Neural cell (in vitro differentiated cells): ENCODE data around the gene DBNDD1. TPM values are rescaled to one million over a fixed set of nuclear protein-coding genes. Genes with fewer than 3 reads are reported as not detected.

ENCODE experiments used
- H2AFZ ChIP-seq: fragments of 200-600, 300-800 bp; sonication (generic), shearing (Covaris generic); 2 replicates; pipeline ENCODE4 v1.6.0; 2014; ENCODE audit warnings: low read depth, mild to moderate bottlenecking, antibody characterized with exemption, low read length, moderate library complexity
- H3F3A ChIP-seq: fragments of 200-600 bp; shearing (Covaris generic); 2 replicates; pipeline ENCODE4 v1.6.1; 2016; ENCODE audit warnings: mild to moderate bottlenecking, moderate library complexity, mixed read lengths, antibody characterized with exemption, low read length; ENCODE audit not compliant: insufficient read depth, poor library complexity, severe bottlenecking
- H3K27ac ChIP-seq: fragments of 200-600, 300-800 bp; sonication (generic), shearing (Covaris generic); 2 replicates; pipeline ENCODE4 v1.5.1; 2014; ENCODE audit warnings: mild to moderate bottlenecking, low read length, moderate library complexity
- H3K27me3 ChIP-seq: fragments of 300-800, 200-600 bp; sonication (generic), shearing (Covaris generic); 2 replicates; pipeline ENCODE4 v1.6.0; 2014; ENCODE audit warnings: mild to moderate bottlenecking, low read depth, low read length, moderate library complexity; ENCODE audit not compliant: insufficient read depth
- H3K36me3 ChIP-seq: fragments of 300-800, 200-600 bp; sonication (generic), shearing (Covaris generic); 2 replicates; pipeline ENCODE4 v1.5.1; 2014; ENCODE audit warnings: mild to moderate bottlenecking, antibody characterized with exemption, low read length, moderate library complexity; ENCODE audit not compliant: insufficient read depth
- H3K4me2 ChIP-seq: fragments of 300-800, 200-600 bp; sonication (generic), shearing (Covaris generic); 2 replicates; pipeline ENCODE4 v1.6.0; 2014; ENCODE audit warnings: mild to moderate bottlenecking, low read length
- H3K4me3 ChIP-seq: fragments of 300-800, 200-600 bp; sonication (generic), shearing (Covaris generic); 2 replicates; pipeline ENCODE4 v1.5.1; 2014; ENCODE audit warnings: mild to moderate bottlenecking, low read length, moderate library complexity
- H3K79me2 ChIP-seq: fragments of 200-600 bp; shearing (Covaris generic); replicated peaks from 2 replicates; pipeline ENCODE4 v1.6.0; 2014; ENCODE audit warnings: mild to moderate bottlenecking, low read length, moderate library complexity; ENCODE audit not compliant: insufficient read depth
- H3K9ac ChIP-seq: fragments of 300-800, 200-600 bp; sonication (generic), shearing (Covaris generic); 2 replicates; pipeline ENCODE4 v1.6.1; 2016; ENCODE audit warnings: mild to moderate bottlenecking, low read length, mixed read lengths
- H3K9me2 ChIP-seq: fragments of 200-600 bp; shearing (Covaris generic); 2 replicates; pipeline ENCODE4 v1.6.1; 2016; ENCODE audit warnings: mild to moderate bottlenecking, low read length, mixed read lengths; ENCODE audit not compliant: insufficient read depth
- H3K9me3 ChIP-seq: fragments of 200-600, 300-800 bp; sonication (generic), shearing (Covaris generic); 2 replicates; pipeline ENCODE4 v1.6.1; 2016; ENCODE audit warnings: mild to moderate bottlenecking, mixed run types, low read length, moderate library complexity, mixed read lengths
- H4K20me1 ChIP-seq: fragments of 200-600 bp; shearing (Covaris generic); 2 replicates; pipeline ENCODE4 v1.6.1; 2016; ENCODE audit warnings: mild to moderate bottlenecking, mixed run types; ENCODE audit not compliant: insufficient read depth
- CTCF ChIP-seq: fragments of 450-650 bp; IDR thresholded peaks from 2 replicates; pipeline ENCODE4 v1.5.1; 2014; ENCODE audit warnings: antibody characterized with exemption, mild to moderate bottlenecking, moderate library complexity; ENCODE audit not compliant: poor library complexity, severe bottlenecking
- EP300 ChIP-seq: fragments of 450-650 bp; conservative IDR thresholded peaks from 2 replicates; pipeline ENCODE4 v1.6.1; 2014; ENCODE audit warnings: antibody characterized with exemption, mild to moderate bottlenecking, moderate library complexity; ENCODE audit not compliant: poor library complexity, severe bottlenecking
- EZH2 ChIP-seq: fragments of 200-600, 300-800 bp; shearing (Covaris generic), sonication (generic); IDR thresholded peaks from 2 replicates; pipeline ENCODE4 v1.6.1; 2014; ENCODE audit warnings: antibody characterized with exemption, low read length, borderline replicate concordance, mild to moderate bottlenecking; ENCODE audit not compliant: insufficient read depth, poor library complexity, severe bottlenecking
- MXI1 ChIP-seq: fragments of 450-650 bp; conservative IDR thresholded peaks from 2 replicates; pipeline ENCODE4 v1.6.1; 2014; ENCODE audit warnings: antibody characterized with exemption, mild to moderate bottlenecking; ENCODE audit not compliant: poor library complexity, severe bottlenecking
- POLR2AphosphoS5 ChIP-seq: IDR thresholded peaks from 2 replicates; pipeline ENCODE4 v1.6.1; 2012
- RAD21 ChIP-seq: fragments of 450-650 bp; conservative IDR thresholded peaks from 2 replicates; pipeline ENCODE4 v1.6.1; 2014; ENCODE audit warnings: antibody characterized with exemption, mild to moderate bottlenecking, moderate library complexity
- REST ChIP-seq: IDR thresholded peaks from 2 replicates; pipeline ENCODE4 v1.6.1; 2012; ENCODE audit warnings: borderline replicate concordance
- SMC3 ChIP-seq: fragments of 450-650 bp; conservative IDR thresholded peaks from 2 replicates; pipeline ENCODE4 v1.6.1; 2014; ENCODE audit warnings: antibody characterized with exemption, mild to moderate bottlenecking, moderate library complexity; ENCODE audit not compliant: poor library complexity
- TAF1 ChIP-seq: IDR thresholded peaks from 2 replicates; pipeline ENCODE4 v1.6.1; 2012; ENCODE audit warnings: low read depth
- polyA plus RNA-seq: library from polyadenylated mRNA; depleted of rRNA; stranded (reverse); fragments of >200 nt; gene quantifications from 2 replicates; pipeline ENCODE4 v1.2.3, GENCODE V29; 2014

DBNDD1 gene
- polyA plus RNA-seq, 1 donor from 2014 or later: 15.4 TPM

- TF ChIP-seq EZH2: no peak
- H3K4me2 ChIP-seq: no peak overlapping the region
- H3K79me2 ChIP-seq: no peaks in the 10 kb centered on the region
- H3K9me3 ChIP-seq: no peaks in the 10 kb centered on the region
- no peak overlapping the region for H3K4me3 ChIP-seq
- H3F3A ChIP-seq: no peaks in the 10 kb centered on the region
- no peaks in the 10 kb centered on the region for H3K9me2 ChIP-seq
- no peaks in the 10 kb centered on the region for H4K20me1 ChIP-seq
- no peak overlapping the region for H3K9ac ChIP-seq
- H3K27ac ChIP-seq: no peak overlapping the region
- H3K27me3 ChIP-seq: no peaks in the 10 kb centered on the region
- peaks cover 6% of the 10 kb centered on the region for H3K36me3 ChIP-seq
- no peak overlapping the region for H2AFZ ChIP-seq
Observed at GRCh38 chr16:90031186-90031930, 12.1 kb upstream of the DBNDD1 start.

- Histone ChIP-seq H3K36me3 (no peaks in the 10 kb centered on the region), H3K9me2 (no peaks in the 10 kb centered on the region), H3K9me3 (no peaks in the 10 kb centered on the region), H4K20me1 (no peaks in the 10 kb centered on the region), H3F3A (no peaks in the 10 kb centered on the region), H3K27me3 (no peaks in the 10 kb centered on the region), H3K79me2 (no peaks in the 10 kb centered on the region), H3K4me2 (no peak overlapping the region), H2AFZ (no peak overlapping the region), H3K27ac (no peak overlapping the region), H3K4me3 (no peak overlapping the region), H3K9ac (no peak overlapping the region)
- TF ChIP-seq MXI1: no peak
- TF ChIP-seq TAF1: no peak
- no peak for TF ChIP-seq EZH2
- TF ChIP-seq POLR2AphosphoS5: no peak
- TF ChIP-seq SMC3: no peak
- no peak for TF ChIP-seq CTCF
- TF ChIP-seq RAD21: no peak
- no peak for TF ChIP-seq REST
- TF ChIP-seq EP300: no peak
Observed at GRCh38 chr16:90028985-90029384, 9.7 kb upstream of the DBNDD1 start.
